Measurements from ENCODE around the gene SLC39A1.

SLC39A1 gene

DNA sequence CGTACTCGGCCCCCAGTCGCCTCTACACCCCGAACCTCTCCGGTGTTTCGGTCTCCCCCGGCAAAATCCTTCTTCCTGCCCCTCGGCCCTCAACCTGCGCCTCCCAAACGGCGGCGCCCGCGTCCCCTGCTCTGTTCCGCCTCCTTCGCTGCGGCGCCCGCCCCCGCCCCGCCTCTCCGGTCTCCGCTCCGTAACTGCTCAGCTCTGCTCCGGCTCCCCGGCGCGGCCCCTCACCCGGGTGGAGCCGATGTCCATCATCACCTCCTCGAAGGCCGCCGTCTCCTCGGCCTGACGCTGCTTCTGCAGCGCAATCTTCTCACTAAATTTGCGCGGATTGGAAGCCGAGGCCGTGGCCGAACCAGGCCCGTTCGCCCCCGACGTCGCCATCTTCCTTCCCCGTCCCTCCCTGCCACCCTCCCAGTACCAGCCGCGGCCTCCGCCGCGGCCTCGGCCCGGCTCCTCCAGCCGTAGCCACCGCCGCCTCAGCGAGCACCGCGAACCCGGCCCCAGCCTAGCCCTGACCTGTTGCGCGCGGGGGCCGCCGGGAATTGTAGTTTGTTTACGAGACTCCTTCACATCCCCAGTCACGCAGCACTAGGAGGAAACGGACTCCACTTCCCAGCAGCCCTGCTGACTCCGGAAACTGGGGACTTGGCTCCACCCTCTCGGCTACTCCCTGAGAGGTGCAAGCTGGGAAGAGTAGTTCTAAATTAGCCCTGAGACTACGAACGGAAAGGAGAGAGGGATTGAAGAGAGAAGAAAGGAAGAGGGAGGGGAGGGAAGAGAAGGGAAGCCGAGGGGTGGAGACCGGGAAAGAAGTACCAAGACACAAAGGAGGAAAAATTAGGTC lies 5.0 kb downstream of the SLC39A1 start, which contains the start of gene CRTC2:
Gene CRTC2 (minus strand): TSS at position 502 of the 850 bp plus-strand sequence. CDS start 115 bp downstream, at position 387.
- ChIA-PET POLR2A (interaction anchor here (0.6 to 2.7 kb wide), 11 partner anchors 9 to 35 kb away, joined by 3 to 18 read pairs (median 4); partner anchors contain the start of genes CREB3L4, DENND4B, GATAD2B and JTB), CTCF (interaction anchor here (1.0 to 5.6 kb wide), 3 partner anchors 13 to 138 kb away, joined by 3 to 83 read pairs (median 7); partner anchors contain the start of genes DENND4B and RAB13)
- DNase-seq (ENCODE audit: low read depth, low spot score): peak; percentile 85
- peak within 1 kb of the TSS; percentile 94 for H3K4me3 ChIP-seq (ENCODE audit: low read depth, low read length)
- TF ChIP-seq, protein P1, sequence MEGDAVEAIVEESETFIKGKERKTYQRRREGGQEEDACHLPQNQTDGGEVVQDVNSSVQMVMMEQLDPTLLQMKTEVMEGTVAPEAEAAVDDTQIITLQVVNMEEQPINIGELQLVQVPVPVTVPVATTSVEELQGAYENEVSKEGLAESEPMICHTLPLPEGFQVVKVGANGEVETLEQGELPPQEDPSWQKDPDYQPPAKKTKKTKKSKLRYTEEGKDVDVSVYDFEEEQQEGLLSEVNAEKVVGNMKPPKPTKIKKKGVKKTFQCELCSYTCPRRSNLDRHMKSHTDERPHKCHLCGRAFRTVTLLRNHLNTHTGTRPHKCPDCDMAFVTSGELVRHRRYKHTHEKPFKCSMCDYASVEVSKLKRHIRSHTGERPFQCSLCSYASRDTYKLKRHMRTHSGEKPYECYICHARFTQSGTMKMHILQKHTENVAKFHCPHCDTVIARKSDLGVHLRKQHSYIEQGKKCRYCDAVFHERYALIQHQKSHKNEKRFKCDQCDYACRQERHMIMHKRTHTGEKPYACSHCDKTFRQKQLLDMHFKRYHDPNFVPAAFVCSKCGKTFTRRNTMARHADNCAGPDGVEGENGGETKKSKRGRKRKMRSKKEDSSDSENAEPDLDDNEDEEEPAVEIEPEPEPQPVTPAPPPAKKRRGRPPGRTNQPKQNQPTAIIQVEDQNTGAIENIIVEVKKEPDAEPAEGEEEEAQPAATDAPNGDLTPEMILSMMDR (IDR thresholded peaks at IDR 0.05; ENCODE audit: insufficient read depth, low read length, missing control alignments): peak; percentile 2

DNA sequence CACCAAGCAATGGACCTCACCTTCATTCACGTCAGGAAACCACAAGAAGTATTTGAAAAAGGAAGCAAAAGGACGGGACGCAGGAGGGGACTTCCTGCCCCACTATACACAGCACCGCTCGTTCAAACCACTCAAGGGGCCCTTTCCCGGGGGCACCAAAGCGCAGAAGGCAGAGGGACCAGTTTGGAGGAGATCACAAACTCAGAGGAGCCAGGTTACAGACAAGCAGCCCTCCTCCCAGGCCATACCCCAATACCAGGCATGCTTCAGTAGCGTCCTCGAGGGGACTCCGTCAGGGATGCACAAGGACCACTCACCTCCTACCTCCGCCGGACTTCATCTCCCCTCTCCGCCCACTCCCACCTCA lies 5.6 kb downstream of the SLC39A1 start:
- POLR2A ChIA-PET: interaction anchor here (0.6 to 2.7 kb wide), 7 partner anchors 8 to 332 kb away, joined by 3 to 18 read pairs (median 4); partner anchors contain the start of genes CREB3L4, DENND4B and JTB

DNA sequence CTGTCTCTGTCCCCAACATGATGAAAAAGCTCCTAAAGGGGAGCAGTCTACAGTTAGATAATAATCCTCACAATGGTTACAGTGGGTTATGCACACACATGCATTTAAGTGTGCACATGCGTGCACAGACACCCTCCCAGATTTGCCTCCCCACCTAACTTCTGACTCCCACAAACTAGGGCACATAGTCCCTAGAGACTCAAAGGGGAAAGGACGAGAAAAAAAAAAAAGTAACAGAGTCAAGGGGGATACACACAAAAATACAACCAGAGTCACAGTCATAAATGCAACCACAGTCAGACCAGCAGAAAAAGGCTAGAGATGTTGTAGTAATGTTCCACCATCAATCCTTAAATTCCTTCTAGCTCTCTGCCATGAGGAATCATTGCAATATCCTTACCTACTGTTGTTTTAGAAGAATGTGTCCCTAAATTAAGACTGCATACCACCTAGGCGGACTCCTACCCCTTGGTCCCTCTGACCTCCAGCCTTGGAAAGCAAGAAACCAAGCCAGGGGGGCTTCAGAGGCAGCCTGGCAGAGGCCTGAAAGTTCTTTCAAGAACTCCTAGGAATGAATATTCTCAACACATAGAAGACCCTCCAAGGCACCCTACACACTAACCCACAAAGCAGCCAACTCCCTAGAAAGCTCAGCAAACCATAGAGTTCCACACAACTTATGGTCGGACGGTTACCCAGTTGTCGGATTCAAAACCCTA lies 6.2 kb downstream of the SLC39A1 start:
- TF ChIP-seq, protein P1 (IDR thresholded peaks at IDR 0.05; ENCODE audit: insufficient read depth, low read length, missing control alignments): no peak
- ChIA-PET POLR2A (interaction anchor here (0.7 to 2.7 kb wide), 5 partner anchors 8 to 331 kb away, joined by 3 to 18 read pairs (median 4); partner anchors contain the start of genes CREB3L4 and DENND4B), CTCF (interaction anchor here (0.7 to 5.6 kb wide), 6 partner anchors 10 to 137 kb away, joined by 3 to 83 read pairs (median 4); partner anchors contain the start of gene DENND4B)
- H3K4me3 ChIP-seq (ENCODE audit: low read depth, low read length): peak overlapping the region; percentile 94
- no peak for DNase-seq (ENCODE audit: low read depth, low spot score)

More for the DNA sequence above, 5.6 kb downstream of the SLC39A1 start:
- CTCF ChIA-PET: interaction anchor here (0.7 to 5.6 kb wide), 4 partner anchors 9 to 137 kb away, joined by 3 to 83 read pairs (median 6); partner anchors contain the start of genes DENND4B and RAB13
- TF ChIP-seq, protein P1 (IDR thresholded peaks at IDR 0.05; ENCODE audit: insufficient read depth, low read length, missing control alignments): no peak
- peak overlapping the region; percentile 94 for H3K4me3 ChIP-seq (ENCODE audit: low read depth, low read length)
- DNase-seq (ENCODE audit: low read depth, low spot score): no peak

DNA sequence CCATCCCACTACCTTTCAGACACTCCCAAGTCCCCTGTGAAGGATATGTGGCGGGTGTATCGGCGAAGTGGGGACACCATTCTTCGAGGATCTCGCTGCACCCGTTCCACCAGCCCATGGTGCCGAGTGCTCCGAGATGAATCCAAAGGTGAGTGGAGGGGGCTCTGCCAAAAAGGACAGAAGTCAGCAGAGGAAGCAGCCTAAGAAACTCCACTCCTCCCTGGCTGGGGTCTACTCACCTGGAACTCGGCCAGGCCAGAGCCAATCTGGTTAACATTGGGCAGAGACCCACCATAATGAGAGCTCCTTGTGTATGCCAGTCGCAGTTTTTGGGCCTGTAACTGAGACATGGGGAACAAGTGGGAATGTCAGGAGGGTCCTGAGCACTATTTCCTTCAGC lies 8.5 kb downstream of the SLC39A1 start:
- no peak overlapping the region for H3K4me3 ChIP-seq (ENCODE audit: low read depth, low read length)
- POLR2A ChIA-PET: no interaction called here
- TF ChIP-seq, protein P1 (IDR thresholded peaks at IDR 0.05; ENCODE audit: insufficient read depth, low read length, missing control alignments): no peak
- CTCF ChIA-PET: interaction anchor here (5.6 kb wide), 1 partner anchor 10 kb away, joined by 83 read pairs; the partner anchor contains the start of gene DENND4B
- no peak for DNase-seq (ENCODE audit: low read depth, low spot score)

DNA sequence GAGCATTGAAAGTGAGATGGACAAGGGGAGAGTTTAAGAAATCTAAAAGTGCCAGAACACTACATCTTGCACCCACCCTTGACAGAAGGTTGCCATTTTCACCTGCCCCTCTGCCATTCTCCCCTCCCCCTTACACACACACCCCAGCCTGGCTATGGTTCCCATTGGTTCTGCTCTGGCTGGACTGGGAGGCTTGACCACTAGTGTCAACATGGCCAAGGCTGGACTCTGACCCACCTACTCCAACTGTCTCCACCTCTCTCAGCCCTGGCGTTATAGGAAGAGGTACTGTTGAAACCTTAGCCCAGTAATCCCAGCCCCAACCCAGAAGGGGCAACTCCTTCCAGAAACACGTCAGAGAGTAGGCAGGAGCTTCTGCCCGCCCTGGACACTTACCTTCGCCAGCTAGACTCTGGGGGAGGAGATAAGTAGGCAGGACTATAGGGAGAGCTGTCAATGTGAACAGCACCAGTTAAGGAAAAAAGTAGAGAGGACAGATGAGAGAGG lies 9.4 kb downstream of the SLC39A1 start:
- no peak overlapping the region for H3K4me3 ChIP-seq (ENCODE audit: low read depth, low read length)
- TF ChIP-seq, protein P1 (IDR thresholded peaks at IDR 0.05; ENCODE audit: insufficient read depth, low read length, missing control alignments): no peak
- no peak for DNase-seq (ENCODE audit: low read depth, low spot score)
- ChIA-PET CTCF (interaction anchor here (0.6 to 5.6 kb wide), 3 partner anchors 9 to 14 kb away, joined by 3 to 83 read pairs (median 6); partner anchors contain the start of genes CREB3L4 and DENND4B), POLR2A (interaction anchor here (1.1 kb wide), 1 partner anchor 39 kb away, joined by 3 read pairs; no protein-coding TSS in a partner anchor)
